Gastroesophageal sphincter (tissue), 3 donors: Measurements from ENCODE around the gene ITGB6.

Source experiments
- CTCF ChIP-seq, 4 experiments: fragments of 200-600 bp in 2 of 4; fragments of 450-650 bp in 2 of 4; sonication (generic) in 1 of 4; IDR thresholded peaks; one replicate each; pipeline ENCODE4 v1.5.1; 2017 to 2019; ENCODE audit warnings: antibody characterized with exemption in 4 of 4, mild to moderate bottlenecking in 2 of 4, moderate library complexity in 2 of 4
- POLR2A ChIP-seq, 2 donors: fragments of 450-650 bp; IDR thresholded peaks; one replicate each; pipeline ENCODE4 v1.6.1; 2017; ENCODE audit warnings: antibody characterized with exemption in 2 of 2, mild to moderate bottlenecking in 2 of 2, moderate library complexity in 1 of 2

DNA sequence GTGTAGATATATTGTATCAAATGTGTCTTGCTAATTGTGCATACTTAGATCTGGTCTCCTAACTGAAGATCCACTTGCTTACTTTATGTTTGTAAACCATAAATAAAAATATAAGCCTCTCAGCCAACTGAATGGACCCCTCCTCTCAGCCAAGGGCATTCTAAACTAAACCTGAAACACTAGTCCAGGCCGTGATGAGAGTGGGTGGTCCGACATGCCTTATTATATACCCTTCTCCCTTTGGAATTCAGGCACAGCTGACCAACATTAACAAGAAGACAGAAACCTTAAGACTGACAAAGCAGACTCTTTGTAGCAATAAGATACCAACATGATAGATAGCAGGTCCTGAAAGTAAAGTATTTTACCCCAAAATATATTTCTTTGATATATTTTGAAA, 73.3 kb downstream of the ITGB6 start:
- TF ChIP-seq CTCF (IDR thresholded peaks at IDR 0.05) (no peak), POLR2A (IDR thresholded peaks at IDR 0.05) (no peak)
